ENCODE results near the gene DCAF5.
A peak's percentile ranks its signal among the peaks of the same experiment; 100 is the strongest.

DCAF5 gene

DNA sequence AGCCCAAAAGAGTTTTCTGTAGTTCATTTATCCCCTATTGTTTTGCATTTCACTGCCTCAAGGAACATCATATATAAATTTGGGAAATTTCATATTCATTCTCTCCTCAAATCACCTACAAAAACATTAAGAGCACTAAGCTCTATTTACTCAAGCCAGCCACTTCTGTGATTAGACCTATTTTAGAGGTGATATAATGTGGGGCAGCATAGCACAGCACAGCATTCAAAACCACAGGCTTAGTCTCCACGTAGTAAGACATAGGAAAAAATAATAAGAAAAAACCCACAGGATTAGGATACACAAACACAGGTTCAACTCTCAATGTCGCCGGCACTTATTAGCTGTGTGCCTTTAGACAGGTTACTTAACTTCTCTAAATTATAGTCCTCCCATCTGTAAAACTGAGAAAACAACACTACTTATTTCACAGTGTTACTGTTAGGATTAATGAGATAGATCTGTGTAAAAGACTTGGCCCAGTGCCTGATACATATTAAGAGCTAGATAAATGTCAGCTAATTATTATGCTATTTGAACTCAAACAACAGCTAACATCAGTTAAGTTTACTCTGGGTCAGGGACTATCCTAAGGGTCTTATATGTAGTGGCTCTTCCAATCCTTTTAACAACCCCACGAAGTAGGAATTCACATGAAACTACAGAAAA is 20.3 kb downstream of the DCAF5 start:
- Histone ChIP-seq H3K4me1 (ENCODE audit: low read length) (peaks cover 6% of the 10 kb centered on the region; the same call in 1 of the 2 replicates), H3K27me3 (ENCODE audit: low read depth, low read length) (no peaks in the 10 kb centered on the region), H3K9me3 (ENCODE audit: insufficient read depth, low read length) (no peaks in the 10 kb centered on the region), H3K9ac (ENCODE audit: low read length) (no peak overlapping the region), H2AFZ (ENCODE audit: low read depth, low read length) (no peak overlapping the region), H4K20me1 (ENCODE audit: insufficient read depth, low read length) (peaks cover 48% of the 10 kb centered on the region), H3K36me3 (replicated peaks; ENCODE audit: low read depth, low read length) (no peaks in the 10 kb centered on the region), H3K4me3 (ENCODE audit: low read length) (no peak overlapping the region), H3K27ac (ENCODE audit: low read length) (no peak overlapping the region), H3K4me2 (ENCODE audit: low read length) (no peak overlapping the region), H3K79me2 (ENCODE audit: low read length) (peaks cover 39% of the 10 kb centered on the region)
- TF ChIP-seq, protein P1, sequence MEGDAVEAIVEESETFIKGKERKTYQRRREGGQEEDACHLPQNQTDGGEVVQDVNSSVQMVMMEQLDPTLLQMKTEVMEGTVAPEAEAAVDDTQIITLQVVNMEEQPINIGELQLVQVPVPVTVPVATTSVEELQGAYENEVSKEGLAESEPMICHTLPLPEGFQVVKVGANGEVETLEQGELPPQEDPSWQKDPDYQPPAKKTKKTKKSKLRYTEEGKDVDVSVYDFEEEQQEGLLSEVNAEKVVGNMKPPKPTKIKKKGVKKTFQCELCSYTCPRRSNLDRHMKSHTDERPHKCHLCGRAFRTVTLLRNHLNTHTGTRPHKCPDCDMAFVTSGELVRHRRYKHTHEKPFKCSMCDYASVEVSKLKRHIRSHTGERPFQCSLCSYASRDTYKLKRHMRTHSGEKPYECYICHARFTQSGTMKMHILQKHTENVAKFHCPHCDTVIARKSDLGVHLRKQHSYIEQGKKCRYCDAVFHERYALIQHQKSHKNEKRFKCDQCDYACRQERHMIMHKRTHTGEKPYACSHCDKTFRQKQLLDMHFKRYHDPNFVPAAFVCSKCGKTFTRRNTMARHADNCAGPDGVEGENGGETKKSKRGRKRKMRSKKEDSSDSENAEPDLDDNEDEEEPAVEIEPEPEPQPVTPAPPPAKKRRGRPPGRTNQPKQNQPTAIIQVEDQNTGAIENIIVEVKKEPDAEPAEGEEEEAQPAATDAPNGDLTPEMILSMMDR (IDR thresholded peaks at IDR 0.05; ENCODE audit: low read depth, low read length): no peak
- no peak for TF ChIP-seq EZH2phosphoT487 (IDR thresholded peaks at IDR 0.05; ENCODE audit: low read depth)

DNA sequence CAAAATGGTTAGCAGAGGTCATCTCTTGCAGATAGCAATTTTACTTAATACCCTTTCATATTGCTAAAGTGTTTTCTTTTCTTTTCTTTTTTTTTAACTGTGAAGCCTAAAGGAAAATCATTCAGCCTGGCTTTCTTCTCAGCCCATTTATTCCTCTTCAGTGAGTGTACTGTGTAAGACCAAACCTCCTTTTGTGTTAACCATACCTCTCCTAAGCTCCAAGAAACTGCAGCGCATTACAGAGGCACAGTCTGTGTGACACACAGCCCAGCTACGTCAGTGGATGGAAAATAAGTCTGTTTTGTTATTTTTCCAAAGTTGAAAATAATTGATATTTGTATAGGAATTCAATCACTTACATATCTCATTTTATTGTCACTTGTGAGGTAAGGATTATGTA is 21.7 kb downstream of the DCAF5 start:
- Histone ChIP-seq H3K36me3 (replicated peaks; ENCODE audit: low read depth, low read length) (no peaks in the 10 kb centered on the region), H3K4me1 (ENCODE audit: low read length) (peaks cover 3% of the 10 kb centered on the region; the same call in 1 of the 2 replicates), H3K4me3 (ENCODE audit: low read length) (no peak overlapping the region), H4K20me1 (ENCODE audit: insufficient read depth, low read length) (peaks cover 57% of the 10 kb centered on the region), H3K79me2 (ENCODE audit: low read length) (peaks cover 46% of the 10 kb centered on the region), H3K27me3 (ENCODE audit: low read depth, low read length) (no peaks in the 10 kb centered on the region), H3K9me3 (ENCODE audit: insufficient read depth, low read length) (no peaks in the 10 kb centered on the region), H3K9ac (ENCODE audit: low read length) (no peak overlapping the region), H2AFZ (ENCODE audit: low read depth, low read length) (no peak overlapping the region), H3K4me2 (ENCODE audit: low read length) (no peak overlapping the region), H3K27ac (ENCODE audit: low read length) (no peak overlapping the region)
- TF ChIP-seq, protein P1 (IDR thresholded peaks at IDR 0.05; ENCODE audit: low read depth, low read length): no peak
- no peak for TF ChIP-seq EZH2phosphoT487 (IDR thresholded peaks at IDR 0.05; ENCODE audit: low read depth)

DNA sequence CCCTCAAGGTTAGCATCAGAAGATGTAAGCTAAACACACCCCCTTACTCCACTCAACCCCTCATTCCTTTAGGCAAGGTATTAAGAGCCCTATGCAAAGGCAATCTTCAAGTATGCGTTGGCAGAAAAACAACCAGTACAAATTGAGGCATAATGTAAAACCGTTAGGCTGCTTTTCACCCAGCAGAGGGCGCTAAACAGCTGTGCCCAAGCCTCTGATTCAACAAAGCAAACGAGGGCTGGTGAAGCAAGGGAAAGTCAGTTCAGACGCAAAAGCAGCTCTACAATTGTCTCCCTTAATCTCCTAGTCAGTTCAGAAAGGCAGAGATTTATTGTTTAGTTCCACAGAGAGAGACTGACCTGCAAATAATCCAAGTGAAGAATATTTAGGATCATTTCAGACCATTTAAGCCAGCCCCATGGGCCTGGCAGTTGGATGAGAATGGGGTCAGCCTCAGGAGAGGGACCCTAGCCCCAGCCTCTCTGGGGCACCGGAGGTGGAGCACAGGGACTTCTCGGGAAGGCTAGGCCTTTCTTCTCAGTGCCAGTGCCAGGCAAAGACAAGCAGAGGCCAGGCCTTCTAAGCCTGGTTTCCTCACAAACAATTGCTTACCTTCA is 23.5 kb downstream of the DCAF5 start:
- H2AFZ ChIP-seq (ENCODE audit: low read depth, low read length): no peak overlapping the region
- H3K27ac ChIP-seq (ENCODE audit: low read length): no peak overlapping the region
- H3K27me3 ChIP-seq (ENCODE audit: low read depth, low read length): no peaks in the 10 kb centered on the region
- H3K4me3 ChIP-seq (ENCODE audit: low read length): no peak overlapping the region
- H3K4me1 ChIP-seq (ENCODE audit: low read length): peaks cover 3% of the 10 kb centered on the region; the same call in 1 of the 2 replicates
- no peaks in the 10 kb centered on the region for H3K9me3 ChIP-seq (ENCODE audit: insufficient read depth, low read length)
- no peak overlapping the region for H3K9ac ChIP-seq (ENCODE audit: low read length)
- H3K36me3 ChIP-seq (replicated peaks; ENCODE audit: low read depth, low read length): no peaks in the 10 kb centered on the region
- TF ChIP-seq, protein P1 (IDR thresholded peaks at IDR 0.05; ENCODE audit: low read depth, low read length): peak; percentile 94
- TF ChIP-seq EZH2phosphoT487 (IDR thresholded peaks at IDR 0.05; ENCODE audit: low read depth): no peak
- peaks cover 59% of the 10 kb centered on the region for H4K20me1 ChIP-seq (ENCODE audit: insufficient read depth, low read length)
- H3K4me2 ChIP-seq (ENCODE audit: low read length): peak overlapping the region; percentile 16; the same call in 1 of the 2 replicates
- peaks cover 40% of the 10 kb centered on the region for H3K79me2 ChIP-seq (ENCODE audit: low read length)

DNA sequence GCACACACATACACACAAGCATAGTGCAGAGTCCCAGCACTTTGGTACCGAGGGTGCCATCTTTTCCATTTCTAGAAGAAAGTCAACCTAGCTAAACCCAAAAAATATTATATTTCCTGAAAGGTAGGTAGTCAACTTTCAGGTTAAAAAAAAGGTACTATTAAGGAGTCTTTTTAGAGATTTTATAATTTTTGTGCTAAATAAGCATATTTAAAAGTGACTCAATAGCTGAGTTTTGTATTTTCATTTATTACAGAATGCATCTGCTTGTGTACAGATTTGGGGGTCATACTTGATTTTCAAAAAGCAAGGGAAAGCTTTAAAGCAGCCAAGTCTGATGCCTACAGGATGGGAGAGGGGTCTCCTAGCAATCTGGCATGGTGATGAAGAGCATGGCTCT is 34.6 kb downstream of the DCAF5 start:
- Histone ChIP-seq H3K27ac (ENCODE audit: low read length) (no peak overlapping the region), H3K4me2 (ENCODE audit: low read length) (no peak overlapping the region), H4K20me1 (ENCODE audit: insufficient read depth, low read length) (peaks cover 12% of the 10 kb centered on the region), H3K4me3 (ENCODE audit: low read length) (no peak overlapping the region), H2AFZ (ENCODE audit: low read depth, low read length) (no peak overlapping the region), H3K79me2 (ENCODE audit: low read length) (no peaks in the 10 kb centered on the region; the same call in 1 of the 2 replicates), H3K9ac (ENCODE audit: low read length) (no peak overlapping the region), H3K36me3 (replicated peaks; ENCODE audit: low read depth, low read length) (peaks cover 38% of the 10 kb centered on the region), H3K9me3 (ENCODE audit: insufficient read depth, low read length) (no peaks in the 10 kb centered on the region), H3K4me1 (ENCODE audit: low read length) (no peaks in the 10 kb centered on the region), H3K27me3 (ENCODE audit: low read depth, low read length) (no peaks in the 10 kb centered on the region)
- no peak for TF ChIP-seq EZH2phosphoT487 (IDR thresholded peaks at IDR 0.05; ENCODE audit: low read depth)
- TF ChIP-seq, protein P1 (IDR thresholded peaks at IDR 0.05; ENCODE audit: low read depth, low read length): no peak
